ENCODE data around the gene ANKFY1.
"Not testable (repeated sequence)": the region's sequence is repeated elsewhere in the genome, so short reads cannot be mapped to it uniquely, and the experiment has no call there.

ANKFY1 gene

GRCh38 chr17:4262703-4263102, 1.1 kb downstream of the ANKFY1 start:
- DNase-seq = no peak

- DNase-seq = no peak
Observed at GRCh38 chr17:4261452-4261851, 2.3 kb downstream of the ANKFY1 start.

- no peak for DNase-seq
Observed at GRCh38 chr17:4258867-4259266, 4.9 kb downstream of the ANKFY1 start.

GRCh38 chr17:4256952-4257351, 6.8 kb downstream of the ANKFY1 start:
- DNase-seq = no peak

GRCh38 chr17:4255271-4255670, 8.5 kb downstream of the ANKFY1 start:
- DNase-seq = not testable (repeated sequence)

- no peak for DNase-seq
Observed at GRCh38 chr17:4250887-4251286, 12.9 kb downstream of the ANKFY1 start.

- DNase-seq = no peak
Observed at GRCh38 chr17:4249452-4250029, 14.2 kb downstream of the ANKFY1 start.

DNA sequence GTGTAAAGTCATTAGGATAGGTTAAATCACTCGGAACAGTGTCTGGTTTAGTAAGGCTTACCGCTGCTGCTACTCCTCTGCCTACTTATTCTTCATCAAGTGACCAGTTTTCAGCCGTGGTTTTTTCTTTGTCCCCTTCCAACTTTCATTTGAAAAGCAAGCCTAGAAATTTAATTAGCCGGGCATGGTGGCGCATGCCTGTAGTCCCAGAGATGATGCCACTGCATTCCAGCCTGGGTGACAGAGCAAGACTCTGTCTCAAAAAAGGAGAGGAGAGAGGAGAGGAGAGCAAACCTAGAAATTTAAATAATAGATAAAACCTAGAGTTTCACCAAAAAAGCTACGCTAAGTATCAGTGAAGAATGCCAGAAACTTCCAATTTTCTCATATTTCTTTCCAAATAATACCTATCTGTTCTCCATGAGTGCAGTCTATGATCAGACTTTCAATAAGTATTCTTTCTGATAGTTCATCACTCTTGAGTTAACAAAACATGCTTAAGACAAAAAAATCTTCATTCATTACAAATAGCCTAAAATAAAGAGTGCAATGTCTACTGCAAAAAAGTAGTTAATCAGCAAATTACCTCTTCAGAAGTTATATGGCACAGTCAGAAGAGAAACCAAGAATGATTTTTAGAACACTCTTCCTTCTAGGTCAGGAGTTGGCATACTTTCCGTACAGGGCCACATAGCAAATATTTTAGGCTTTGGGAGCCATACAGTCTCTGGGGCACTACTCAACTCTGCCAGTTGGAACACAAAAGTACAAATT, 15.1 kb downstream of the ANKFY1 start:
- DNase-seq = peak in 2 of 51 donors; percentile 3 to 7

- no peak for DNase-seq
Observed at GRCh38 chr17:4247971-4248388, 15.8 kb downstream of the ANKFY1 start.

GRCh38 chr17:4247361-4247970, 16.3 kb downstream of the ANKFY1 start:
- no peak for DNase-seq

- no peak for DNase-seq
Observed at GRCh38 chr17:4246674-4247073, 17.1 kb downstream of the ANKFY1 start.

GRCh38 chr17:4241535-4241934, 22.2 kb downstream of the ANKFY1 start:
- no peak for DNase-seq

- DNase-seq = no peak
Observed at GRCh38 chr17:4236456-4236855, 27.3 kb downstream of the ANKFY1 start.

- no peak for DNase-seq
Observed at GRCh38 chr17:4235372-4236279, 28.2 kb downstream of the ANKFY1 start.

DNA sequence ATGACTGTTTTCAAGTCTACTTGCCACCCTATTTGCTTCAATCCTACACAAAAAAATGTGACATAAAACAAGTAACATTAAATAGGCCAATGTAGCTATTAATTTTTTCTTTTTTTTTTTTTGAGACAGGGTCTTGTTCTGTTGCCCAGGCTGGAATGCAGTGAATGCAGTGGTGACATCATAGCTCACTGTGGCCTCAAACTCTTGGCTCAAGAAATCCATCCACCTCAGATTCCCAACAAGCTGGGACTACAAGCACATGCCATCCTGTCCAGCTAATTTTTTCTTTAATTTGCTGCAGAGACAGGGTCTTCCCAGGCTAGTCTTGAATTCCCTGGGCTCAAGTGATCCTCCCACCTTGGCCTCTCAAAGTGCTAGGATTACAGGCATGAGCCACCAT, 29.4 kb downstream of the ANKFY1 start:
- no peak for DNase-seq

DNA sequence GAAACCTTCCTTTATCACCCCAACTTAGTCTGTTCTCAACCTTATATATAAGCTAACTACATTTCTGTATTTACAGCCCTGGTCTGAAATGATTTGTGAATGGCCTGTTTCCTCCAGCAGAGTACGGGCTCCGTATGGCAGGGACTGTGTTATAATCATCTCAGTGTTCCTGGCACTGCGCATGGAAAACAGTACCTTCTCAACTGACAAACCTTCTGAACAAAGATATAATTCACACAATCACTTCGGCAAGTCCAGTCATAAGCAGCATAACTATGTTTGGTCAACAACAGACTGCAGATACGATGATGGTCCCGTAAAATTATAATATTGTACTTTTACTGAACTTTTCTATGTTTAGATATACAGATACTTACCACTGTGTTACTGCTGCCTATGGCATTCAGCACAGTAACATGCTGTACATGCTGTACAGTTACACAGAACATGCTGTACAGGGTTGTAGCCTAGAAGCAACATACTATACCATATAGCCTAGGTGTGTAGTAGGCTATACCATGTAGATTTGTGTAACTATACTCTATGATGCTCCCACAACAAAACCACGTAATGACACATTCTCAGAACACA, 30.0 kb downstream of the ANKFY1 start:
- no peak for DNase-seq

DNA sequence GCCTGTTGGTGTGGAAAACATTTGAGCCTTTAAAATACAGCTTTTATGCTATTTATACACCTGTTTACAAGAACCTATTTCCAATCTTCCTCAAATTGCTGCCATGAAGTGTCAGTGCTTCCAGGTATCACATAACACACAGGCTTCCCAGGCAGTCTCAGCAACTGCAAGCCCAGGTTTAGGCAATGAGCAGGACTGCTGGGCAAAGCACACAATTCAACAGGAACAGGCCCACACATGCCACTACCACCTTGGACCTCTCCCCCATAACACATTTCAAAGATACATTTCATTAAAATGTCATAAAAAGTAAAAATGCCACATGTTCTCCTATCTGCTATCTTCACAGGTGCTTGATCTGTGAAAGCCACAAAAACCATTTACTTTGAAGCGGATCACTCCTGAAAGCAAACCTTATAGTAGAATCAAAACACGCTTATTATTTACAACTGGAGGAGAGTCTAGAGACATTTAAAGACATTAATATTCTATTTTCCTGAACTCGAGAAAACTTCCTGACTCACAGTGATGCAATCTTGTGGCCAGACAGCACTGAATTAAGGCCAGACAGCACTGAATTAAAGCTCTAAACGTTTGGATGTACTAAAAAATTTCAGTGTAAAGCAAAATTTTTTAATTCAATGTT, 31.5 kb downstream of the ANKFY1 start:
- no peak for DNase-seq

GRCh38 chr17:4229627-4230541, 33.9 kb downstream of the ANKFY1 start:
- peak in 10 of 51 donors; percentile 5 to 63 (median 23) for DNase-seq

- no peak for DNase-seq
Observed at GRCh38 chr17:4221899-4222659, 41.7 kb downstream of the ANKFY1 start.
